Osteoblast (primary cell): ENCODE data around the gene TNFRSF8. TPM values are rescaled to one million over a fixed set of nuclear protein-coding genes. Genes with fewer than 3 reads are reported as not detected.

ENCODE experiments used
- DNase-seq: peaks from one replicate; pipeline ENCODE4 v3.0.0; 2011; ENCODE audit warnings: low spot score, mixed read lengths; ENCODE audit not compliant: insufficient read length; ENCODE audit errors: missing footprints
- H2AFZ ChIP-seq: 2 replicates; pipeline ENCODE4 v1.6.0; 2011; ENCODE audit warnings: mild to moderate bottlenecking, low read length
- H3K27ac ChIP-seq: 2 replicates; pipeline ENCODE4 v1.5.1; 2011; ENCODE audit warnings: mild to moderate bottlenecking, low read depth, low read length, moderate library complexity
- H3K27me3 ChIP-seq: 2 replicates; pipeline ENCODE4 v1.6.0; 2012; ENCODE audit warnings: mild to moderate bottlenecking, control low read depth, inconsistent platforms, low read length, moderate library complexity; ENCODE audit not compliant: insufficient read depth
- H3K36me3 ChIP-seq: 2 replicates; pipeline ENCODE4 v1.5.1; 2011; ENCODE audit warnings: mild to moderate bottlenecking, low read length, control low read depth, moderate library complexity; ENCODE audit not compliant: insufficient read depth
- H3K4me1 ChIP-seq: 2 replicates; pipeline ENCODE4 v1.5.1; 2011; ENCODE audit warnings: mild to moderate bottlenecking, low read length, control low read depth, moderate library complexity; ENCODE audit not compliant: insufficient read depth
- H3K4me2 ChIP-seq: 2 replicates; pipeline ENCODE4 v1.6.0; 2011; ENCODE audit warnings: mild to moderate bottlenecking, low read length; ENCODE audit not compliant: insufficient read depth
- H3K4me3 ChIP-seq: fragments of 200-600 bp; sonication (generic); 3 replicates; pipeline ENCODE4 v1.5.1; 2012; ENCODE audit warnings: mild to moderate bottlenecking, low read length, inconsistent platforms; ENCODE audit not compliant: insufficient read depth
- H3K79me2 ChIP-seq: 2 replicates; pipeline ENCODE4 v1.6.0; 2012; ENCODE audit warnings: mild to moderate bottlenecking, low read length, control low read depth, inconsistent platforms; ENCODE audit not compliant: insufficient read depth
- H3K9me3 ChIP-seq: 2 replicates; pipeline ENCODE4 v1.5.1; 2011; ENCODE audit warnings: low read depth, low read length, control low read depth
- H4K20me1 ChIP-seq: 2 replicates; pipeline ENCODE4 v1.6.0; 2012; ENCODE audit warnings: mild to moderate bottlenecking, low read length, control low read depth; ENCODE audit not compliant: insufficient read depth
- CTCF ChIP-seq: IDR thresholded peaks from 2 replicates; pipeline ENCODE4 v1.5.1; 2011; ENCODE audit warnings: mild to moderate bottlenecking, low read depth, low read length, moderate library complexity; ENCODE audit errors: extremely low read depth
- total RNA-seq: library from RNA; depleted of rRNA; stranded (reverse); fragments of >200 nt; gene quantifications from 2 replicates; pipeline ENCODE4 v1.2.3, GENCODE V29; 2012

TNFRSF8 gene
- total RNA-seq, 1 donor = under 0.01 TPM

DNA sequence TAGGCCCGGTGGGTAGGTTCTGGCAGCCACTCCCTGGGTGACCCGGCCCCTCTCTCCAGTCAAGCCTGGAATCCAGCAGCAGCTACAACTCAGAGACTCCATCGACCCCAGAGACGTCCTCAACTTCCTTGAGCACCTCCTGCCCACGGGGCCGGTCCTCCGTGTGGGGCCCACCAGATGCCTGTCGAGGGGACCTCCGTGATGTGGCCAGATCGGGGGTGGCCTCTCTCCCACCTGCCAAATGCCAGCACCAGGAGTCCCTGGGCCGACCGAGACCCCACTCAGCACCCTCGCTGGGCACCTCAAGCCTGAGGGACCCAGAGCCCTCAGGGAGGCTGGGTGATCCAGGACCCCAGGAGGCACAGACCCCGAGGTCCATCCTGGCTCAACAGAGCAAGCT lies 41.1 kb upstream of the TNFRSF8 start:
- H3K4me3 ChIP-seq = no peak overlapping the region
- H3K27me3 ChIP-seq = no peaks in the 10 kb centered on the region
- peaks cover 25% of the 10 kb centered on the region for H3K79me2 ChIP-seq
- DNase-seq = no peak
- H3K9me3 ChIP-seq = no peaks in the 10 kb centered on the region
- no peak overlapping the region for H3K27ac ChIP-seq
- no peak overlapping the region for H2AFZ ChIP-seq
- no peak overlapping the region for H3K4me2 ChIP-seq
- no peak for TF ChIP-seq CTCF
- peaks cover 5% of the 10 kb centered on the region for H3K4me1 ChIP-seq
- peaks cover 8% of the 10 kb centered on the region for H4K20me1 ChIP-seq
- H3K36me3 ChIP-seq = peaks cover 17% of the 10 kb centered on the region

DNA sequence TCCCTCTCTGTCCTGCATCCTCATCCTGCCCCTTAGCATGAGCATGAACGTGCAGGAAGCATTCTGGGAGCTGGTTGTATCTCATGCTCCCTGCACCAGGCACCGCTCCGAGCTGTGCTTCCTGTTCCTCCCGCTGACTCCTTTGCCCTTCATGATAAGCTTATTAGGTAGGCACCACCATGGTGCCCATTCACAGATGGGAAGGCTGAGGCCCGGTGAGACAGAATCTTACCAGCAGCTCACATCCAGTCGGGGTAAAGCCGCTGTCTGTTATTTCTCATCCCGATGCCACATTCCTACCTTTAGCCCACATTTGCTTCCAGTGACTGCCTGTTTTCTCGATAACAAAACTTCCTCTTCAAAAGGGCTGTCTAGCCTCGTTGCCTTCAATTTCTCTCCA lies 36.5 kb upstream of the TNFRSF8 start:
- no peak overlapping the region for H2AFZ ChIP-seq
- no peak for TF ChIP-seq CTCF
- H3K4me2 ChIP-seq = no peak overlapping the region
- H3K79me2 ChIP-seq = peaks cover 9% of the 10 kb centered on the region
- H3K9me3 ChIP-seq = no peaks in the 10 kb centered on the region
- no peaks in the 10 kb centered on the region for H3K4me1 ChIP-seq
- DNase-seq = no peak
- peaks cover 6% of the 10 kb centered on the region for H4K20me1 ChIP-seq
- H3K27ac ChIP-seq = no peak overlapping the region
- peaks cover 34% of the 10 kb centered on the region for H3K36me3 ChIP-seq
- H3K4me3 ChIP-seq = no peak overlapping the region
- H3K27me3 ChIP-seq = no peaks in the 10 kb centered on the region

DNA sequence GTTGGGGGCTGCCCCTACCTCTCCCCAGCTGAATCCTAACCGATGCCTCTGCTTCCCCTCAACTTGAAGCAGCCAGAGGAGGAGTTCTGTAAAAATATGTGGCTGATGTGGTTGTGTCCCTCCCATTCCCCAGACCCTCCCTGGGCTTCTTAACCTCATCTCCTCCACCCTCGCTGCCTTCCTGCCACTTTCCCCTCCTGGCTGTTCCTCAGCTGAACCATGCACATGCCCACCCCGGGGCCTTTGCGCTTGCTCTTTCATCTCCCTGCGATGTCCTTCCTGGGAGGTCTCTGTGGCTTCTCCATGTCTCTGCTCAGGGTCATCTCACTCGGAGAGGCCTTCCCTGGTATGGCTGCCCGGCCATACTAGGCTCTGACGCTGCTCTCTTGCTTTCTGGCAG lies 34.9 kb upstream of the TNFRSF8 start:
- Histone ChIP-seq H3K36me3 (peaks cover 27% of the 10 kb centered on the region), H3K9me3 (no peaks in the 10 kb centered on the region), H3K4me3 (no peak overlapping the region), H2AFZ (no peak overlapping the region), H3K79me2 (no peaks in the 10 kb centered on the region), H3K27ac (no peak overlapping the region), H3K4me1 (no peaks in the 10 kb centered on the region), H3K27me3 (no peaks in the 10 kb centered on the region), H4K20me1 (peaks cover 2% of the 10 kb centered on the region), H3K4me2 (no peak overlapping the region)
- DNase-seq = peak; percentile 52
- no peak for TF ChIP-seq CTCF

GRCh38 chr1:12028957-12029511 lies 34.1 kb upstream of the TNFRSF8 start:
- Histone ChIP-seq H4K20me1 (peaks cover 2% of the 10 kb centered on the region), H3K79me2 (no peaks in the 10 kb centered on the region), H3K4me2 (no peak overlapping the region), H3K9me3 (no peaks in the 10 kb centered on the region), H3K27me3 (no peaks in the 10 kb centered on the region), H2AFZ (no peak overlapping the region), H3K4me3 (no peak overlapping the region), H3K27ac (no peak overlapping the region), H3K4me1 (peaks cover 1% of the 10 kb centered on the region), H3K36me3 (peaks cover 26% of the 10 kb centered on the region)
- no peak for TF ChIP-seq CTCF
- DNase-seq = no peak
